Erythroblast (primary cell): ENCODE data around the gene TRAF7.

ENCODE experiments used
- GATA1 ChIP-seq: IDR thresholded peaks from 2 replicates; pipeline ENCODE4 v1.6.1; 2011; ENCODE audit warnings: low read depth, mild to moderate bottlenecking, control low read depth, low read length, moderate library complexity
- POLR2A ChIP-seq: IDR thresholded peaks from 2 replicates; pipeline ENCODE4 v1.6.1; 2011; ENCODE audit warnings: mild to moderate bottlenecking, low read length

- TF ChIP-seq POLR2A = no peak
- no peak for TF ChIP-seq GATA1
Observed at GRCh38 chr16:2223942-2224486, 68.4 kb downstream of the TRAF7 start.
